PC-3 (cell line): ENCODE measurements around the gene PRUNE2. TPM values are rescaled to one million over a fixed set of nuclear protein-coding genes. Genes with fewer than 3 reads are reported as not detected.

Experiments
- ATAC-seq: fragments of 200-7000 bp; cut with Tn5 transposase; 2 replicates; pipeline ENCODE4 v1.9.1; 2020; ENCODE audit warnings: mild to moderate bottlenecking, moderate library complexity
- BruUV-seq: library from RNA; stranded (reverse); fragments of 400-500 nt; replicated peaks from 2 replicates; lab custom pipeline; 2021; lab: Mats Ljungman, UMichigan
- CTCF ChIA-PET: fragments of 300-600 bp; sonication (Branson Sonifier 250); formaldehyde crosslinking; loops from one replicate; lab custom pipeline; 2022; ENCODE audit warnings: antibody characterized with exemption; lab: Charles Lee
- POLR2A ChIA-PET: fragments of 300-600 bp; sonication (Branson Sonifier 250); formaldehyde crosslinking; loops from one replicate; lab custom pipeline; 2022; ENCODE audit warnings: antibody characterized with exemption; ENCODE audit not compliant: unreplicated experiment; lab: Charles Lee
- DNase-seq: peaks from one replicate; pipeline ENCODE4 v3.0.0-alpha.2; 2015
- H2AFZ ChIP-seq: fragments of 300-600 bp; sonication (generic); 2 replicates; pipeline ENCODE4 v1.6.0; 2016; ENCODE audit warnings: antibody characterized with exemption, low read length
- H3F3A ChIP-seq: fragments of 300-600 bp; sonication (generic); one replicate; pipeline ENCODE4 v1.6.0; 2017; ENCODE audit warnings: antibody characterized with exemption, low read length, control low read depth, mild to moderate bottlenecking; ENCODE audit not compliant: unreplicated experiment
- H3K27ac ChIP-seq: fragments of 300-600 bp; sonication (generic); 2 replicates; pipeline ENCODE4 v1.5.1; 2016; ENCODE audit warnings: mild to moderate bottlenecking, low read length
- H3K27me3 ChIP-seq: fragments of 300-600 bp; sonication (generic); 2 replicates; pipeline ENCODE4 v1.6.1; 2016; ENCODE audit warnings: low read length, mixed read lengths
- H3K36me3 ChIP-seq: fragments of 300-600 bp; sonication (generic); 2 replicates; pipeline ENCODE4 v1.6.1; 2016; ENCODE audit warnings: low read depth, mixed run types, low read length, mixed read lengths
- H3K4me1 ChIP-seq: fragments of 300-600 bp; sonication (generic); 2 replicates; pipeline ENCODE4 v1.5.1; 2016; ENCODE audit warnings: low read length; ENCODE audit not compliant: insufficient read depth
- H3K4me2 ChIP-seq: fragments of 300-600 bp; sonication (generic); 2 replicates; pipeline ENCODE4 v1.6.0; 2016; ENCODE audit warnings: low read length
- H3K4me3 ChIP-seq: fragments of 300-600 bp; sonication (generic); 2 replicates; pipeline ENCODE4 v1.5.1; 2016; ENCODE audit warnings: mild to moderate bottlenecking, low read length, mixed read lengths
- H3K79me2 ChIP-seq: fragments of 300-600 bp; sonication (generic); 2 replicates; pipeline ENCODE4 v1.6.1; 2017; ENCODE audit warnings: low read length, mixed read lengths
- H3K9ac ChIP-seq: fragments of 300-600 bp; sonication (generic); 2 replicates; pipeline ENCODE4 v1.6.0; 2016; ENCODE audit warnings: mild to moderate bottlenecking, low read length
- H3K9me2 ChIP-seq: fragments of 300-600 bp; sonication (generic); replicated peaks from 2 replicates; pipeline ENCODE4 v1.6.1; 2016; ENCODE audit warnings: mixed run types, low read length, mixed read lengths
- H3K9me3 ChIP-seq: fragments of 300-600 bp; sonication (generic); 2 replicates; pipeline ENCODE4 v1.6.1; 2016; ENCODE audit warnings: low read length, mixed read lengths
- H4K20me1 ChIP-seq: fragments of 300-600 bp; sonication (generic); 2 replicates; pipeline ENCODE4 v1.6.1; 2016; ENCODE audit warnings: low read length, mixed read lengths
- EZH2 ChIP-seq: fragments of 300-600 bp; sonication (generic); IDR thresholded peaks from one replicate; pipeline ENCODE4 v1.6.1; 2017; ENCODE audit warnings: antibody characterized with exemption, mild to moderate bottlenecking, low read length; ENCODE audit not compliant: unreplicated experiment
- EZH2phosphoT487 ChIP-seq: fragments of 300-600 bp; sonication (generic); IDR thresholded peaks from 2 replicates; pipeline ENCODE4 v1.6.1; 2018; ENCODE audit warnings: mild to moderate bottlenecking, antibody characterized with exemption, low read length, borderline replicate concordance
- intact Hi-C: fragments of 100-400 bp; cut with micrococcal nuclease; formaldehyde crosslinking; loops from 2 replicates; pipeline ENCODE4 v1.9.0; 2023
- total RNA-seq: library from RNA; depleted of rRNA; stranded (reverse); fragments of >200 nt; gene quantifications from 2 replicates; pipeline ENCODE4 v1.2.3, GENCODE V29; 2014
- TF ChIP-seq, protein P1 (sequence below): fragments of 300-600 bp; sonication (generic); conservative IDR thresholded peaks from 2 replicates; pipeline ENCODE4 v1.5.1; 2017; ENCODE audit warnings: antibody characterized with exemption, low read depth, mild to moderate bottlenecking, low read length

The PRUNE2 gene
- total RNA-seq, 1 experiment from 2014 or later = not detected

- no peaks in the 10 kb centered on the region for H3K36me3 ChIP-seq
- intact Hi-C loops = no loop called here
- no peaks in the 10 kb centered on the region for H3F3A ChIP-seq
- no TSS peak for BruUV-seq
- H3K4me2 ChIP-seq = no peak overlapping the region
- no peak overlapping the region for H2AFZ ChIP-seq
- H3K9me2 ChIP-seq = no peaks in the 10 kb centered on the region
- CTCF ChIA-PET = no interaction called here
- no peaks in the 10 kb centered on the region for H3K79me2 ChIP-seq
- no peaks in the 10 kb centered on the region for H4K20me1 ChIP-seq
- no peak overlapping the region for H3K9ac ChIP-seq
- H3K27ac ChIP-seq = no peak overlapping the region
- TF ChIP-seq EZH2phosphoT487 (no peak), EZH2 (no peak)
- TF ChIP-seq, protein P1, sequence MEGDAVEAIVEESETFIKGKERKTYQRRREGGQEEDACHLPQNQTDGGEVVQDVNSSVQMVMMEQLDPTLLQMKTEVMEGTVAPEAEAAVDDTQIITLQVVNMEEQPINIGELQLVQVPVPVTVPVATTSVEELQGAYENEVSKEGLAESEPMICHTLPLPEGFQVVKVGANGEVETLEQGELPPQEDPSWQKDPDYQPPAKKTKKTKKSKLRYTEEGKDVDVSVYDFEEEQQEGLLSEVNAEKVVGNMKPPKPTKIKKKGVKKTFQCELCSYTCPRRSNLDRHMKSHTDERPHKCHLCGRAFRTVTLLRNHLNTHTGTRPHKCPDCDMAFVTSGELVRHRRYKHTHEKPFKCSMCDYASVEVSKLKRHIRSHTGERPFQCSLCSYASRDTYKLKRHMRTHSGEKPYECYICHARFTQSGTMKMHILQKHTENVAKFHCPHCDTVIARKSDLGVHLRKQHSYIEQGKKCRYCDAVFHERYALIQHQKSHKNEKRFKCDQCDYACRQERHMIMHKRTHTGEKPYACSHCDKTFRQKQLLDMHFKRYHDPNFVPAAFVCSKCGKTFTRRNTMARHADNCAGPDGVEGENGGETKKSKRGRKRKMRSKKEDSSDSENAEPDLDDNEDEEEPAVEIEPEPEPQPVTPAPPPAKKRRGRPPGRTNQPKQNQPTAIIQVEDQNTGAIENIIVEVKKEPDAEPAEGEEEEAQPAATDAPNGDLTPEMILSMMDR = no peak
- DNase-seq (no peak), ATAC-seq (no peak)
- peaks cover 34% of the 10 kb centered on the region; the same call in 1 of the 2 replicates for H3K27me3 ChIP-seq
- no peaks in the 10 kb centered on the region for H3K4me1 ChIP-seq
- H3K4me3 ChIP-seq = no peak overlapping the region
- POLR2A ChIA-PET = no interaction called here
- no peaks in the 10 kb centered on the region for H3K9me3 ChIP-seq
These were observed 263.8 kb downstream of the PRUNE2 start for GRCh38 chr9:76642074-76642473.

- Histone ChIP-seq H3F3A (no peaks in the 10 kb centered on the region), H4K20me1 (no peaks in the 10 kb centered on the region), H3K9ac (no peak overlapping the region), H3K4me1 (0 out of 2 replicates have a peak, but pooled peaks cover 6% of the 10 kb centered on the region), H2AFZ (no peak overlapping the region), H3K27ac (no peak overlapping the region), H3K4me2 (no peak overlapping the region), H3K36me3 (no peaks in the 10 kb centered on the region), H3K9me2 (no peaks in the 10 kb centered on the region), H3K79me2 (no peaks in the 10 kb centered on the region), H3K9me3 (no peaks in the 10 kb centered on the region), H3K27me3 (peaks cover 33% of the 10 kb centered on the region; the same call in 1 of the 2 replicates), H3K4me3 (no peak overlapping the region)
- intact Hi-C loops = no loop called here
- no peak for ATAC-seq
- no peak for TF ChIP-seq EZH2
- TF ChIP-seq EZH2phosphoT487 = no peak
- TF ChIP-seq, protein P1 = no peak
- no peak for DNase-seq
- no TSS peak for BruUV-seq
- ChIA-PET CTCF (no interaction called here), POLR2A (no interaction called here)
These were observed 267.9 kb downstream of the PRUNE2 start for GRCh38 chr9:76638001-76638400.

DNA sequence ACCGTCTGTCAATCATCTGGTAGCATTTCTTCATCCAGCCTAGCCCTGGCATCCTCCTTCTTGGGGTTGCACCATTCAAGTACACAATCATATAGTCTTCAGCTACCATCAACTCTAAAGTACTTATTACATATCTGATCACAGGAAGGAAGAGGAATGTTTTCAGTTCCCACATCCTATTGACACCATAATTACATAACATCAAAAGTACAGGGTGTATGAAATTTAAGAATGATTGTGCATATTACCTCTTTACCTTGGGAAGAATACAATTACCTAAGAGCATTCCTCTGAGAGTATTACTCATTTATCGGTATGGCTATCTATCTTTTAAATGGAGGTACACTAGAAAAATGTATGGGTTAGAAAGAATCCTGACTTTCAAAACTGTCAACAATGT lies 268.5 kb downstream of the PRUNE2 start:
- Histone ChIP-seq H3F3A (no peaks in the 10 kb centered on the region), H3K79me2 (no peaks in the 10 kb centered on the region), H4K20me1 (no peaks in the 10 kb centered on the region), H3K4me2 (no peak overlapping the region), H3K27me3 (peaks cover 27% of the 10 kb centered on the region; the same call in 1 of the 2 replicates), H3K4me3 (no peak overlapping the region), H3K9me3 (no peaks in the 10 kb centered on the region), H2AFZ (no peak overlapping the region), H3K36me3 (no peaks in the 10 kb centered on the region), H3K9me2 (no peaks in the 10 kb centered on the region), H3K27ac (no peak overlapping the region), H3K9ac (no peak overlapping the region), H3K4me1 (0 out of 2 replicates have a peak, but pooled peaks cover 6% of the 10 kb centered on the region)
- intact Hi-C loops = no loop called here
- ATAC-seq (no peak), DNase-seq (no peak)
- no TSS peak for BruUV-seq
- TF ChIP-seq EZH2phosphoT487 = no peak
- TF ChIP-seq, protein P1 = no peak
- ChIA-PET CTCF (no interaction called here), POLR2A (no interaction called here)
